Endothelial cell of umbilical vein (primary cell): Measurements from ENCODE around the gene TIGD1.

Experiments used
- CTCF ChIP-seq, 2 donors: IDR thresholded peaks; 1 replicate in 1 of 2; 2 replicates in 1 of 2; pipeline ENCODE4 v1.5.1; 2011; ENCODE audit warnings: low read length in 2 of 2, mild to moderate bottlenecking in 2 of 2, moderate library complexity in 2 of 2, control low read depth in 1 of 2, inconsistent platforms in 1 of 2, low read depth in 1 of 2; ENCODE audit not compliant: insufficient read depth in 1 of 2; ENCODE audit errors: extremely low read depth in 1 of 2
- EZH2 ChIP-seq: IDR thresholded peaks from 2 replicates; pipeline ENCODE4 v1.6.1; 2012; ENCODE audit warnings: borderline replicate concordance, low read depth, mild to moderate bottlenecking, moderate library complexity, low read length, inconsistent platforms; ENCODE audit not compliant: severe bottlenecking
- GATA2 ChIP-seq: IDR thresholded peaks from 2 replicates; pipeline ENCODE4 v1.7.0; 2011; ENCODE audit warnings: low read depth, mild to moderate bottlenecking, moderate library complexity, mixed read lengths, low read length; ENCODE audit not compliant: insufficient read length, insufficient read depth
- JUN ChIP-seq: IDR thresholded peaks from 2 replicates; pipeline ENCODE4 v1.6.1; 2011; ENCODE audit warnings: borderline replicate concordance, low read depth; ENCODE audit not compliant: insufficient read length, insufficient read depth
- MAX ChIP-seq: IDR thresholded peaks from 2 replicates; pipeline ENCODE4 v1.6.1; 2011; ENCODE audit not compliant: insufficient read depth, insufficient read length
- MYC ChIP-seq: IDR thresholded peaks from one replicate; pipeline ENCODE4 v1.6.1; 2011; ENCODE audit warnings: mild to moderate bottlenecking, low read depth, low read length
- POLR2A ChIP-seq: IDR thresholded peaks from 2 replicates; pipeline ENCODE4 v1.6.1; 2012; ENCODE audit warnings: low read depth, mild to moderate bottlenecking, control low read depth, low read length
- POLR2AphosphoS5 ChIP-seq: IDR thresholded peaks from 2 replicates; pipeline ENCODE4 v1.6.1; 2012; ENCODE audit warnings: low read depth, mild to moderate bottlenecking, control low read depth, low read length, moderate library complexity; ENCODE audit not compliant: insufficient read depth

GRCh38 chr2:232588031-232588430, 37.7 kb upstream of the TIGD1 start:
- TF ChIP-seq MAX (no peak), CTCF (IDR thresholded peaks at IDR 0.05; ENCODE audit: extremely low read depth in 1 of 2, insufficient read depth in 1 of 2, low read depth in 1 of 2, low read length in 2 of 2) (no peak), EZH2 (no peak), POLR2AphosphoS5 (no peak), POLR2A (no peak), MYC (no peak), JUN (no peak), GATA2 (no peak)
